NCI-H82 treated with DMSO at 0.1 percent for 48 hours (cell line): Measurements from ENCODE around the gene SACM1L.

Experiments
- DNase-seq: peaks from one replicate; lab custom pipeline; 2025; ENCODE audit not compliant: unreplicated experiment; lab: John Stamatoyannopoulos, UW

The SACM1L gene

DNA sequence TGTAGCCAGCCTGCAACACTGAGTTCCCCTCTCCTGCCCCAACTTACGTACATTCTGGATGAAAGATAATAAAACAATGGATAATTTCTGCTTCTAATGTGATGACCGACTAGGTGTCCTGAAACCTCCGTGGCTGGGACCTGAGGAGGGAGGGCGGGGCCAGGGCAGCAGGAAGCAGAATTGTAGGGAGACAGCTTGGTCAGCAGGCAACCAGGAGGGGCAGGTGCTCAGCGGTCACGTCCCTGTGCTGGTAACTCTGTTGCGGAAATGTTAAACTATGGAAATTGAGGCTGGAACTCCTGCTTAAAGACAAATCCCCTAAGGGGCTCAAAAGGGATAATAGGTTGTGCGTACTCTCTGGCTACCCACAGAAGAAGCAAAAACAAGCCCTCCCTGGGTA lies 76.8 kb downstream of the SACM1L start:
- no peak for DNase-seq

DNA sequence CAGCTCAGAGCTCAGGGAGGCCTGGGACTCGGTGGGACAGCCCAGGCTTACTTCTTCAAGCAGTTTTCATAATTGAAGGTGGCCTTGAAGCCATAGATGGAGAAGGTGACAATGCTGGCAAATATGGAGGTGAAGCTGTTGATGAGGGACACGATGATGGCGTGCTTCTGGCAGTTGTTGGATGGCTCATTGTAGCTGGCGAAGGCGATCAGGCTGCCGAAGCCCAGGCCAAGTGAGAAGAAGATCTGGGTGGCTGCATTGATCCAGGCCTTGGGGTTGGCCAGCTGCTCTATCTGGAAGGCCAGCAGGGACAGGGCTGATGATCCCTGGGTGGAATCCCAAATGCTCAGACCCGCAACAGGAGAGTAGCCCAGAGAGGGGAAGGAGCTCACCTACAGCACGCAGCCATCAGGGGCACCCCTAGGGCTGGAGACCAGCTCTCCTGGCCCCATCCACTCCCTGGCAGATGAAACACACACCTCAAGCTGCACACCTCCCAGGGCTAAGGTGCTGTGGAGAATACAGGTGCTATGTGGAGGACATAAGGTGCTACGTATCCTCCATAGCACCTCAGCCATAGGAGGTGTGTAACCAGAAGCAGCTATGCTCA lies 82.1 kb downstream of the SACM1L start:
- DNase-seq, result no peak

DNA sequence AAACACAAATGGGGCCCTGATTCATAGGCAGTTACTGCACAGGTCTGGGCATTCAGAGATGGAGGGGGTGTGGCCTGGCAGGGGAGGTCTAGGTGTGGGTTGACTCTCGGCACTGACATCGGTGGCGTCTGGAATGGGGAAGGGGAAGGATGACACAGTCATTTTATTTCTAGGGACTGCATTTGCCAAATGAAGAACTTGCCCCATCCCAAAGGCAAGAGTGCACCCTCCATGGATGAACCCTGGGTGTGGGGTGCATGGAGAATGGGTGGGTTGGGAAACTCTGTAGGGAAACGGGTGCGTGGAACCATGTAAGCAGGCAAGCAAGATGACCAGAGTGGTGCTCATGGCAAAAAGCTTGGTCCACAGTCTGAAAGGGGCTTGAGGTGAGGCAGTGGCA lies 82.6 kb downstream of the SACM1L start:
- DNase-seq, result no peak

GRCh38 chr3:45772341-45773035 lies 83.3 kb downstream of the SACM1L start:
- no peak for DNase-seq

GRCh38 chr3:45773072-45773471 lies 83.9 kb downstream of the SACM1L start:
- DNase-seq, result no peak

DNA sequence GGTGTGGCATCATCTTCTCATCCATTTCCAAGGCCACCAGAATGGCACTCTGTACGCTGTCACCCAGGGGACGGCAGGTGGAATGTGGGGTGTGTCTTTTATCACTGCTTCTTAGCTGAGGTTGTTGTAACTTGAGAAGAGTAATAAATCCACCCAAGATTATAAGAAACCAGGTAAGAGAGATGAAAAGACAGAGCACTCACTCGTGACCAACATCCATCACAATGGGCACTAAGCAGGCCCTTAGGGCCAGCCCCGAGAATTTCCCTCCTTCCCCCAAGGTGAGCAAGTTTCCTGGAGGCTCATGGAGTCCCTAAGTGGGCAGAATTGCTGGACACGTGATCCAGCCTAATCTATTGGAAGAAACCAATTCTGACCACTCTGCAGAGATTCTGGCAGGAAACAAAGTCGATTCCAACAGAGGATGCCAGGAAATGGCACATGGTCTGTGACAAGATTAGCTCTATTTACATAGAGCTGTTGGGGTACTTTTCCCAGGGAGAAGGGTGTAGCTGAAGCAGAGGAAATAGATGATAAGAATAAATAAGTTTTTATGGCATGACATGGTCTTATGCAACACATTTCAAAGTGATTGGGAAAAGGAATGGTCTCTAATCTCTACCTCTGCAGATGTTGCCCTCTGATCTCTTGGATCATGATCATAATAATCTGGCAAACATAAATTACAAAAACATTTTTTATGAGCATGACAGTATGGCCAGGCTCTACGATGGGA lies 84.7 kb downstream of the SACM1L start:
- DNase-seq, result no peak

GRCh38 chr3:45774581-45775521 lies 85.7 kb downstream of the SACM1L start:
- no peak for DNase-seq

DNA sequence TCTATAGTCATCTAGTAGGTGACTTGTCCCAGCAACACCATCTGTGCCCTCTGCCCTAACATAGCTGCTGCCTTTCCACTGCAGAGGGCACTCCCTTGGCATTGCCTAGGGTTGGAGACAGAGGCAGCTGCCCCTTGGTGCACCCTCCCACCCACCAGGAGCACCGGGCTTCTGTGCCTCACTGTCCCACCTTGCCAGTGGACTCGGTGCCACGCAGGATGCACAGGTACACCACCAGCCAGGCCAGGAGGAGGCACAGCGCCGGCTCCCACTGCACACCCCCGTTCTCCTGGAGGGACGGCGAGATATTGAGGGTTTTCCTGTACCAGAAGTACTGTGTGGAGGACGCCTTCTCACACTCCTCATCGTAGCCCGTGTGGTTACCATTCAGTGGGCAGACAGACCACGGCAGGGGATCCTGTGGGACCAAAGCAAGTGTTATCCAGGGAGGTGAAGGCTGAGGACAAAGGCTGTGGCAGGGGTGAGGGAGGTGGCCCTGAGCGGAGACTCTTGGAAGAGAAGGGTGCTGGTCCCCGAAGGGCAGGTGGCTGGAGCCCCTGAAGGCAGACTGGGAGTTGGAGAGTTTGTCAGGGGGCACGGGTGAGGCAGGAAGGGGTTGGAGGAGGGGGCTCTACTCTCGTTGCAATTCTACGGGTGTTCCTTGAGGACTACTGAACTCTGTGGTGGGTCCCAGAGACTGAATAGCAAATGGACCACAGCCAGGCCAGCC lies 86.5 kb downstream of the SACM1L start:
- DNase-seq, result no peak

GRCh38 chr3:45776301-45776595 lies 87.1 kb downstream of the SACM1L start:
- DNase-seq, result no peak

- no peak for DNase-seq
Measured at GRCh38 chr3:45776611-45777010, 87.4 kb downstream of the SACM1L start.

GRCh38 chr3:45777111-45777745 lies 88.0 kb downstream of the SACM1L start:
- no peak for DNase-seq

GRCh38 chr3:45777746-45778386 lies 88.7 kb downstream of the SACM1L start:
- DNase-seq, result no peak

- no peak for DNase-seq
Measured at GRCh38 chr3:45778761-45779201, 89.6 kb downstream of the SACM1L start.

- no peak for DNase-seq
Measured at GRCh38 chr3:45779746-45780735, 90.8 kb downstream of the SACM1L start.

DNA sequence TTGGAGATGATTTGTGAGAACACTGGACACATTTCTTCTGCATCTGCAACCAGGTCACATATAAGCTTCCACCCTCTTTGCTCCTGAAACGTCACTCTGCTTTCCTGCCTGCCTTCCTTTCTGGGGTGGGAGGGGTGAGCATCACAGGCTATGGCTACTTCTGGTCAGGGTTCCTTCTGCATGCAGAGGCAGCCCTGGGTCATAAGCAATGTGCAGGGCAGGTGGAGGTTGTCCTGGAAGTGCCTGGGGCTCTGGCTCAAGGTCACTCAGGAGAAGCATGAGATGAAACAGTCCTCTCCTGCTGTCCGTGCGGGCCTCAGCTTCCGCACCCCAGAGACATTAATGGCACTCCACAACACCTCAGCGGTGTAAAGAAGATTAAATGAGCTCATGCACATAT lies 92.1 kb downstream of the SACM1L start:
- DNase-seq, result no peak

- DNase-seq, result no peak
Measured at GRCh38 chr3:45781841-45782240, 92.6 kb downstream of the SACM1L start.

- no peak for DNase-seq
Measured at GRCh38 chr3:45782381-45782780, 93.2 kb downstream of the SACM1L start.

DNA sequence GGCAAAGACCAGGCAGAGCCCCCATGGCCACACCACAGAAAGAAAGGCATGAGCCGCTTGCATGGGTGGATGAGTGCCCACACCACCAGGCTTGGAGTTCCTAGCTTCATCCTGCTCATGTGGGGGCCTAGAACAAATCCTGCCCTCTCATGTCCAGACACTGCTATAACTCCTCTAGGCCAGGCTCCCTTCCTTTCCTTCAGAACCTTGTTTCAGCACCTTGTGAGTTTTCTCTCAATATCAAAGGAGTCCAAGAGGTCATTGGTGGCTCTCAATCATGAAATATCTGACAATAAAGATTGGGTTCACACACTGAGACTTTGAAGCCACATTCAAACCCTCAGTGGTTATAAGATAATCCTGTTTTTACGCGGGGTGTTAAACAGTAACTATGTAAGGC lies 94.5 kb downstream of the SACM1L start:
- no peak for DNase-seq
